Neural progenitor cell (in vitro differentiated cells): ENCODE results near the gene TWF1. TPM values are rescaled to one million over a fixed set of nuclear protein-coding genes. Genes with fewer than 3 reads are reported as not detected.
"Not testable (repeated sequence)": the region's sequence is repeated elsewhere in the genome, so short reads cannot be mapped to it uniquely, and the experiment has no call there.

ENCODE experiments used
- DNase-seq: peaks from one replicate; pipeline ENCODE4 v3.0.0-alpha.2; 2016; ENCODE audit warnings: low spot score
- H2AFZ ChIP-seq: fragments of 200-600 bp; sonication (generic); replicated peaks from 2 replicates; pipeline ENCODE4 v1.6.1; 2016; ENCODE audit warnings: antibody characterized with exemption
- H3F3A ChIP-seq: fragments of 200-600 bp; sonication (generic); 2 replicates; pipeline ENCODE4 v1.6.1; 2016; ENCODE audit warnings: antibody characterized with exemption, low read depth
- H3K27ac ChIP-seq: fragments of 200-600 bp; sonication (generic); 2 replicates; pipeline ENCODE4 v1.5.1; 2016; ENCODE audit warnings: mild to moderate bottlenecking
- H3K27me3 ChIP-seq: fragments of 200-600 bp; sonication (generic); 2 replicates; pipeline ENCODE4 v1.6.1; 2016; ENCODE audit warnings: mild to moderate bottlenecking, moderate library complexity
- H3K36me3 ChIP-seq: fragments of 200-600 bp; sonication (generic); 2 replicates; pipeline ENCODE4 v1.5.1; 2016
- H3K4me1 ChIP-seq: fragments of 200-600 bp; sonication (generic); 2 replicates; pipeline ENCODE4 v1.6.1; 2016; ENCODE audit warnings: mixed run types
- H3K4me2 ChIP-seq: fragments of 200-600 bp; sonication (generic); 2 replicates; pipeline ENCODE4 v1.6.1; 2016
- H3K4me3 ChIP-seq: fragments of 200-600 bp; sonication (generic); 2 replicates; pipeline ENCODE4 v1.5.1; 2016
- H3K79me2 ChIP-seq: fragments of 200-600 bp; sonication (generic); 2 replicates; pipeline ENCODE4 v1.6.1; 2016; ENCODE audit warnings: low read depth
- H3K9ac ChIP-seq: fragments of 200-600 bp; sonication (generic); 2 replicates; pipeline ENCODE4 v1.6.1; 2016
- H3K9me3 ChIP-seq: fragments of 200-600 bp; sonication (generic); 2 replicates; pipeline ENCODE4 v1.5.1; 2016; ENCODE audit warnings: low read depth
- H4K20me1 ChIP-seq: fragments of 200-600 bp; sonication (generic); 2 replicates; pipeline ENCODE4 v1.6.1; 2016; ENCODE audit warnings: low read depth
- H3K27ac Mint-ChIP-seq: 3 replicates; pipeline ENCODE4 v1.8.0; 2021; ENCODE audit warnings: mixed read lengths
- H3K27me3 Mint-ChIP-seq: 2 replicates; pipeline ENCODE4 v1.8.0; 2022; ENCODE audit warnings: low read depth, mild to moderate bottlenecking, inconsistent platforms, moderate library complexity, mixed read lengths; ENCODE audit not compliant: insufficient read depth
- H3K36me3 Mint-ChIP-seq: 3 replicates; pipeline ENCODE4 v1.8.0; 2021; ENCODE audit warnings: mixed read lengths
- H3K4me1 Mint-ChIP-seq: 3 replicates; pipeline ENCODE4 v1.8.0; 2021; ENCODE audit warnings: mixed read lengths
- H3K4me3 Mint-ChIP-seq: 3 replicates; pipeline ENCODE4 v1.8.0; 2021; ENCODE audit warnings: mild to moderate bottlenecking, moderate library complexity, mixed read lengths
- H3K9me3 Mint-ChIP-seq: 3 replicates; pipeline ENCODE4 v1.8.0; 2020; ENCODE audit warnings: mixed read lengths
- EZH2 ChIP-seq: fragments of 200-600 bp; sonication (generic); IDR thresholded peaks from 2 replicates; pipeline ENCODE4 v1.6.1; 2017; ENCODE audit warnings: antibody characterized with exemption, mild to moderate bottlenecking, moderate library complexity
- EZH2phosphoT487 ChIP-seq: fragments of 200-600 bp; sonication (generic); IDR thresholded peaks from 2 replicates; pipeline ENCODE4 v1.6.1; 2017; ENCODE audit warnings: antibody characterized with exemption
- total RNA-seq: library from RNA; depleted of rRNA; stranded (reverse); fragments of >200 nt; gene quantifications from 2 replicates; pipeline ENCODE4 v1.2.3, GENCODE V29; 2015; ENCODE audit warnings: low replicate concordance
- TF ChIP-seq, protein P1 (sequence below): fragments of 200-600 bp; sonication (generic); IDR thresholded peaks from 2 replicates; pipeline ENCODE4 v1.5.1; 2017; ENCODE audit warnings: antibody characterized with exemption, mild to moderate bottlenecking

TWF1 gene
- total RNA-seq = 44.6 and 69.2 TPM in 2 replicates

DNA sequence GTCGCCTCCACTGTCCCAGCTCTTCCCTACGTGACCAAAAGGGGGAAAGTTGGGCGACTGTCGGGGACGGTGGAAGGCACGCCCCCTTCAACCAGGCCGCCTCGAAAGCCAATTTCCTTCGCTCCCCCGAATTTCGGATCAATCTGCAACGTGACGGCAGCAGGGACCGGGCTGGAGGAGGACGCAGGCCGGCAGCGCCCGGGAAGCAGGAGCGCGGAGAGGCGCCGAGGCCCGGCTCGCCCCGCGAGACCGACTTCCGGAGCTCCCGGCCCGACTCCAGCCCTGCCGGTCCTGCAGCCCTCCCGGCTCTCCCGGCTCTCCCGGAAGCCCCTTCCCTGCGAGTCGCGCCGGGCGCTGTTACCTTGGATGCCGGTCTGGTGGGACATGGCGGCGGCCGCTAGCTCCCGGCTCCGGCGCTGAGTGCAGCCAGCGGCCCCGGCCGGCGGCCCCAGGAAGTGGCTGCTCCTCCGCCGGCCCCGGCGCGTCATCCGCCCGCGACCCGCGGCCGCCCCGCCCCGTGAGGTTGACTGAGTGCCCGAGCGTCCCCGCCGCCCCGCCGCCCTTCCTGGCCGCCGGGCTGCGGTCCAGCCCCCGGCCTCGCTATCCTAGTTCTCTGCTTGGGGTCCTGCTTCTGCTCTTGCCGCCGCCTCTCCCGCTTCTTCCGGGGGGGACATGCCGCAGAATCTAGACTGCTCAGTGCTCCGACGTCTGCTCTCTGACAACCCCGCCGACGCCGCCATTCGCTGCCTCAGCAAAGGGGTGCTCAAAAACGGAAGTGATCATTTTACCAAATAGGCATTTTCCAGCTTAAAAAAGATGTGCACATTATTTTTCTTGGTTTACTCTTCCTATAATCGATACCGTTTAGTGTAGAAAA, at the start of gene TWF1:
Gene TWF1 (minus strand): TSS at position 458 of the 877 bp plus-strand sequence. CDS start 72 bp downstream, at position 386.
- peak within 1 kb of the TSS; percentile 100 for H3K27ac Mint-ChIP-seq
- Histone ChIP-seq H3K27ac (peak within 1 kb of the TSS; percentile 98), H3K9me3 (no peaks in the 10 kb centered on the region), H2AFZ (peak within 1 kb of the TSS; percentile 94), H3K36me3 (peaks cover 5% of the 10 kb centered on the region), H3K9ac (peak within 1 kb of the TSS; percentile 94), H3F3A (peaks cover 18% of the 10 kb centered on the region), H3K4me3 (peak within 1 kb of the TSS; percentile 87), H3K79me2 (peaks cover 37% of the 10 kb centered on the region), H4K20me1 (no peaks in the 10 kb centered on the region), H3K27me3 (no peaks in the 10 kb centered on the region), H3K4me1 (peaks cover 10% of the 10 kb centered on the region), H3K4me2 (peak within 1 kb of the TSS; percentile 91)
- H3K27me3 Mint-ChIP-seq = peaks cover 3% of the 10 kb centered on the region
- no peak for TF ChIP-seq EZH2
- TF ChIP-seq, protein P1, sequence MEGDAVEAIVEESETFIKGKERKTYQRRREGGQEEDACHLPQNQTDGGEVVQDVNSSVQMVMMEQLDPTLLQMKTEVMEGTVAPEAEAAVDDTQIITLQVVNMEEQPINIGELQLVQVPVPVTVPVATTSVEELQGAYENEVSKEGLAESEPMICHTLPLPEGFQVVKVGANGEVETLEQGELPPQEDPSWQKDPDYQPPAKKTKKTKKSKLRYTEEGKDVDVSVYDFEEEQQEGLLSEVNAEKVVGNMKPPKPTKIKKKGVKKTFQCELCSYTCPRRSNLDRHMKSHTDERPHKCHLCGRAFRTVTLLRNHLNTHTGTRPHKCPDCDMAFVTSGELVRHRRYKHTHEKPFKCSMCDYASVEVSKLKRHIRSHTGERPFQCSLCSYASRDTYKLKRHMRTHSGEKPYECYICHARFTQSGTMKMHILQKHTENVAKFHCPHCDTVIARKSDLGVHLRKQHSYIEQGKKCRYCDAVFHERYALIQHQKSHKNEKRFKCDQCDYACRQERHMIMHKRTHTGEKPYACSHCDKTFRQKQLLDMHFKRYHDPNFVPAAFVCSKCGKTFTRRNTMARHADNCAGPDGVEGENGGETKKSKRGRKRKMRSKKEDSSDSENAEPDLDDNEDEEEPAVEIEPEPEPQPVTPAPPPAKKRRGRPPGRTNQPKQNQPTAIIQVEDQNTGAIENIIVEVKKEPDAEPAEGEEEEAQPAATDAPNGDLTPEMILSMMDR = peak; percentile 37
- H3K36me3 Mint-ChIP-seq = peaks cover 3% of the 10 kb centered on the region
- H3K4me1 Mint-ChIP-seq = peaks cover 22% of the 10 kb centered on the region
- H3K4me3 Mint-ChIP-seq = peak within 1 kb of the TSS; percentile 100
- H3K9me3 Mint-ChIP-seq = no peaks in the 10 kb centered on the region
- DNase-seq = peak; percentile 93

DNA sequence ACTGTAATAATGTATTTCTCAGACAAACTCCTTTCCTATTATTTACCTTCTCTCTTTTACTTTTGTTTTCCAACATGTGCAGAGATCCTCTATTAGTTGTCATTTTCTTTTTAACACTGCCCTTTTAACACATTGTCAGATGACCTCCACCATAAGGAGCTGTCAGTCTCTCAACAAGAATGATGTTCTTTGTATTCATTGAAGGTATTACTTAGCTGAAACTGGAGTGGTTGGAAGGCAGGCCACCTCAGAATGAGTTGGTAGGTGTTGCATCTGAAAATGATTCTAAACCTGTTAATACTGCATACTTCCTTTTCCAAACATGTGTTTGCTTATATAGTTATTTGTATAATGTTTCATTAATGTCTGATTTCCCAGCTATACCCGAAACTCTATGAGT, 46.6 kb upstream of the TWF1 start:
- no peak overlapping the region for H3K9ac ChIP-seq
- H3F3A ChIP-seq = no peaks in the 10 kb centered on the region
- Mint-ChIP-seq H3K27me3 (peaks cover 3% of the 10 kb centered on the region), H3K4me3 (no peak overlapping the region), H3K27ac (no peak overlapping the region), H3K36me3 (peaks cover 4% of the 10 kb centered on the region), H3K9me3 (peaks cover 3% of the 10 kb centered on the region), H3K4me1 (no peaks in the 10 kb centered on the region)
- H3K36me3 ChIP-seq = no peaks in the 10 kb centered on the region
- H4K20me1 ChIP-seq = no peaks in the 10 kb centered on the region
- no peak for DNase-seq
- H3K27me3 ChIP-seq = no peaks in the 10 kb centered on the region
- no peaks in the 10 kb centered on the region for H3K4me1 ChIP-seq
- H2AFZ ChIP-seq = no peak overlapping the region
- H3K79me2 ChIP-seq = no peaks in the 10 kb centered on the region
- no peak overlapping the region for H3K27ac ChIP-seq
- TF ChIP-seq EZH2 = no peak
- H3K4me3 ChIP-seq = no peak overlapping the region
- H3K4me2 ChIP-seq = no peak overlapping the region
- no peaks in the 10 kb centered on the region for H3K9me3 ChIP-seq

DNA sequence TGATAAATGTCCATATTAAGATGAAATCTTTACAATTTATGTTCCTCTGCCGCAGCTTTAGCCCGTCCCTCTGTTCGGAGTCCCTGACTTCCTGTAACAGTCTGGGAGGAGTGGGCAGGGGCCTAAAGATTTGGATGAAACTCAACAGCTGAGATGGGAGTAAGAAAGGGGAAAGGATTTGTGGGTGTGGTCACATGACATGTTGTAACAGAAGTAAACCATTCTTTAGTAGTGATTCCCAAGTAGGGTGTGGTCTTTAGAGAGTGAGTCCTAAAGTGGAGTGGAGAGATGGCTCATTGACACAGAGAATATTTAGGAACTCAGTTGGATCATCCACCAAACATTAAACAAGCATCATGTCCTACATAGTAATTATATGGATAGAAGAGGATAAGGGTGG, 42.7 kb upstream of the TWF1 start:
- Mint-ChIP-seq H3K4me1 (no peaks in the 10 kb centered on the region), H3K27me3 (peaks cover 3% of the 10 kb centered on the region), H3K36me3 (peaks cover 7% of the 10 kb centered on the region), H3K27ac (no peak overlapping the region), H3K4me3 (no peak overlapping the region), H3K9me3 (peaks cover 6% of the 10 kb centered on the region)
- no peak overlapping the region for H3K9ac ChIP-seq
- H3F3A ChIP-seq = no peaks in the 10 kb centered on the region
- no peak for TF ChIP-seq EZH2
- no peak for TF ChIP-seq EZH2phosphoT487
- TF ChIP-seq, protein P1 = no peak
- no peaks in the 10 kb centered on the region for H3K27me3 ChIP-seq
- no peaks in the 10 kb centered on the region for H3K9me3 ChIP-seq
- H4K20me1 ChIP-seq = no peaks in the 10 kb centered on the region
- H3K79me2 ChIP-seq = no peaks in the 10 kb centered on the region
- DNase-seq = no peak
- H3K36me3 ChIP-seq = no peaks in the 10 kb centered on the region
- H3K4me1 ChIP-seq = no peaks in the 10 kb centered on the region
- no peak overlapping the region for H2AFZ ChIP-seq
- no peak overlapping the region for H3K4me3 ChIP-seq
- H3K27ac ChIP-seq = no peak overlapping the region
- H3K4me2 ChIP-seq = no peak overlapping the region

DNA sequence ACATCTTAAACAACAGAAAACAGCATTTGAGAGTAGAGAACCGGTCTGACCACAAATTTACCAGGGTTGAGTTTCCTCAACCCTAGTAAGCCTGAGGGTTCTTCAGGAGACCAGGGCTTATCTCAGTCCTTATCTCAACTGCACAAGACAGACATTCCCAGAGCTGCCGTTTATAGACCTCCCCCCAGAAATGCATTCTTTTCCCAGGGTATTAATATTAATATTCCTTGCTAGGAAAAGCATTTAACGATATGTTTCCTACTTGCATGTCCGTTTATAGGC, 42.0 kb upstream of the TWF1 start:
- Histone ChIP-seq H3K4me3 (no peak overlapping the region), H3K27me3 (no peaks in the 10 kb centered on the region), H3K9ac (no peak overlapping the region), H3F3A (no peaks in the 10 kb centered on the region), H3K79me2 (no peaks in the 10 kb centered on the region), H3K4me1 (no peaks in the 10 kb centered on the region), H3K9me3 (no peaks in the 10 kb centered on the region), H3K36me3 (no peaks in the 10 kb centered on the region), H3K27ac (no peak overlapping the region), H3K4me2 (no peak overlapping the region), H4K20me1 (no peaks in the 10 kb centered on the region), H2AFZ (no peak overlapping the region)
- no peak overlapping the region for H3K27ac Mint-ChIP-seq
- H3K4me3 Mint-ChIP-seq = no peak overlapping the region
- no peak for TF ChIP-seq EZH2
- TF ChIP-seq EZH2phosphoT487 = no peak
- TF ChIP-seq, protein P1 = no peak
- peaks cover 3% of the 10 kb centered on the region for H3K27me3 Mint-ChIP-seq
- H3K4me1 Mint-ChIP-seq = no peaks in the 10 kb centered on the region
- H3K9me3 Mint-ChIP-seq = peaks cover 6% of the 10 kb centered on the region
- DNase-seq = no peak
- H3K36me3 Mint-ChIP-seq = peaks cover 7% of the 10 kb centered on the region

DNA sequence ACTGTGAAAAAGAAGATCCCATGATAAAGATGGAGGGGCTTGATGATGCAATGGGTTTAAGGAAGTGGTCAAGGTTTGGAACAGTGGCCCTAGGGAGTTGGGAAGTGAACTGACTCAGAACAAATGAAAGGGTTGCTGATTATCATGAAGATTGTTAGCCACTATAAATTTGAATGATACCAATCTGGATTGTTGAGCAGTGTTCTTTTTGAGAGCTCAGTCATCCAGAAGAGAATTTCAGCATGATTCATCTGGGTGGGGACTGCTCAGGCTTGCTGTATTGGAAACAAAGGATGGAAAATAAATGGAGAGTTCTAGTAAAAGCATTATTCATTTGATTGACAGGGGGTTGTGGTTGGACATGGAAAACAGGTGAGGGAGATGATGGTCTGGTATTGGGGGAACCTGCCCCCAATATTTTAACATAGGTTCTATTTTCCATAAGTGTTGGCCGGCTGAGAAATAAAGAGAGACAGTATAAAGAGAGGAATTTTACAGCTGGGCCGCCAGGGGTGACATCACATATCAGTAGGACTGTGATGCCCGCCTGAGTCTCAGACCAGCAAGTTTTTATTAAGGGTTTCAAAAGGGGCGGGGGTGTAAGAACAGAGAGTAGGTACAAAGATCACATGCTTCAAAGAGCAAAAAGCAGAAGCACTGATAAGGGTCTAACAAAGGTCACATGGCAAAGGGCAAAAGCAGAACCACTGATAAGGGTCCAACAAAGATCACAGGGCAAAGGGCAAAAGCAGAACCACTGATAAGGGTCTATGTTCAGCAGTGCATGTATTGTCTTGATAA, 41.5 kb upstream of the TWF1 start:
- DNase-seq, H3K27ac ChIP-seq, H3K27ac Mint-ChIP-seq, H3K27me3 Mint-ChIP-seq, H2AFZ ChIP-seq, H3K9me3 Mint-ChIP-seq, H3K4me2 ChIP-seq, H3K27me3 ChIP-seq, H3K4me3 ChIP-seq, H3K4me1 Mint-ChIP-seq, H3K4me3 Mint-ChIP-seq, H3K9me3 ChIP-seq, H4K20me1 ChIP-seq, H3K9ac ChIP-seq, H3K36me3 Mint-ChIP-seq, H3K79me2 ChIP-seq, H3K36me3 ChIP-seq, H3K4me1 ChIP-seq, H3F3A ChIP-seq: not testable (repeated sequence)
